Activated CD4-positive, alpha-beta T cell treated with anti-CD3 and anti-CD28 coated beads, Interleukin-2, amount 50 U/mL, for 48 hours (primary cell): ENCODE results near the gene FBXL16.
"Not testable (repeated sequence)": the region's sequence is repeated elsewhere in the genome, so short reads cannot be mapped to it uniquely, and the experiment has no call there.

Source experiments
- DNase-seq, 2 experiments: peaks; one replicate each; pipeline ENCODE4 v3.0.0-alpha.2; 2020

Gene FBXL16, protein sequence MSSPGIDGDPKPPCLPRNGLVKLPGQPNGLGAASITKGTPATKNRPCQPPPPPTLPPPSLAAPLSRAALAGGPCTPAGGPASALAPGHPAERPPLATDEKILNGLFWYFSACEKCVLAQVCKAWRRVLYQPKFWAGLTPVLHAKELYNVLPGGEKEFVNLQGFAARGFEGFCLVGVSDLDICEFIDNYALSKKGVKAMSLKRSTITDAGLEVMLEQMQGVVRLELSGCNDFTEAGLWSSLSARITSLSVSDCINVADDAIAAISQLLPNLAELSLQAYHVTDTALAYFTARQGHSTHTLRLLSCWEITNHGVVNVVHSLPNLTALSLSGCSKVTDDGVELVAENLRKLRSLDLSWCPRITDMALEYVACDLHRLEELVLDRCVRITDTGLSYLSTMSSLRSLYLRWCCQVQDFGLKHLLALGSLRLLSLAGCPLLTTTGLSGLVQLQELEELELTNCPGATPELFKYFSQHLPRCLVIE

DNA sequence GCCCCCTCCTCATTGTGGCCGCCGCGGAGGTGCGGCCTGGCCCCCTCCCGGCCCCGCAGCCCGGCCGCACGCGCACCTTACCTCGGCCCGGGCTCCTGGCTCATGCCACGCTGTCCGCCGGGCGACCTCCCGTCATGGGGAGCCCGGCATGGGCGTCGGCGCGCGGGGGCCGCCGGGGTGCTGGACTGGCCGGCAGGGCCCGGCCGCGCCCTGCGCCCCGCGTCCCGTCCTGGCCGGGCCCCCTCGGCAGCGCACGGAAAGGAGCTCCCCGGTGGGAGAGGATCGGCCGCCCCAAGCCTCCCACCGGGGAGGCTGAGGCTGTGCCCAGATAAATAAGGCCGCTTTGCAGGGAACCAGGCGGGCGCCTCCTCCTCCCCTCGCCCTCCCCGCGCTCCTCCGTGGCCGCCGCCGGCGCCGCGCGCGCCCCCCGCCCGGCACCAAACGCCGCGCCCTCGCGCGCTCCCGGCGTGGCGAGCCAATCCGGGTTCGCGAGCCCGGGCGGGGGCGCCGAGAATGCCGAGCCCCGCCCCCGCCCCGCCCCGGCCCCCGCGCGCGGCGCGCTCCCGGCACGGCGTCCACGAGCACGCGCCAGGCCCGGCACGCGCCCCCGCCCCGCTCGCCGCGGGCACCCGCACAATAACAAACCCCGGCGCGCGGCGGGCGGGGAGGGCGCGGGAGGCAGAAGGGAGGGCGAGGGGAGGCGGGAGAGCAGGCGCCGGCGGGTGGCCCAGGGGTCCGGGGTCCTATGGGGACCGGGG is at the start of gene FBXL16:
Gene FBXL16, minus strand, starts transcription at position 371 of the 758 bp plus-strand sequence. CDS start 8,396 bp downstream, outside the sequence.
- DNase-seq: no peak

DNA sequence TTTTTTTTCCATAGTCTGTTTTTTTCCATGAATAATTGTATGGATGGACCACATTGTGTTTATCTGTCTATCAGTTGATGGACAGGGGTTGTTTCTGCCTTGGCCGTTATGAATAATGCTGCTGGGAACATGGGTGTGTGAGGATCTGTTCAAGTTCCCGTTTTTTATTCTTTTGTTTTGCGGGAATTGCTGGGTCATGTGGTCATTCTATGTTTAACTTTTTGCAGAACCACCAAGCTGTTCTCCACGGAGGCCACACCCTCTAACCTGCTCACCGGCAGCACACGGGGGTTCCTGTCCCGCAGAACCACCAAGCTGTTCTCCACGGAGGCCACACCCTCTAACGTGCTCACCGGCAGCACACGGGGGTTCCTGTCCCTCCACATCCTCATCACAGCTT is 49.1 kb upstream of the FBXL16 start:
- DNase-seq: no peak

DNA sequence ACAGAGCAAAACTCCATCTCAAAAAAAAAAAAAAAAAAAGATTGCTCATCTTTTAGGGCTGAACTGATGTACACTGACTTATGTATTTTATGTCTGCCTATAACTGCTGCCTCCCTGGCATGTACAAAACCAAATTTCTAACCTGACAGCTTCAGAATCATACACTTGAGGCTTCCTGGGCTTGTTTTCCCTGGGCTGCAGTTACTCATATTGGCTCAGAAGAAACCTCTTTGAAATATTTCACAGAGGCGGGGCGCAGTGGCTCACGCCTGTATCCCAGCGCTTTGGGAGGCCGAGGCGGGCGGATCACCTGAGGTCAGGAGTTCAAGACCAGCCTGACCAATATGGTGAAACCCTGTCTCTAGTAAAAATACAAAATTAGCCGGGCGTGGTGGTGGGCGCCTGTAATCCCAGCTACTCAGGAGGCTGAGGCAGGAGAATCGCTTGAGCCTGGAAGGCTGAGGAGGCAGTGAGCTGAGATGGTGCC is 48.6 kb upstream of the FBXL16 start:
- DNase-seq: not testable (repeated sequence)

DNA sequence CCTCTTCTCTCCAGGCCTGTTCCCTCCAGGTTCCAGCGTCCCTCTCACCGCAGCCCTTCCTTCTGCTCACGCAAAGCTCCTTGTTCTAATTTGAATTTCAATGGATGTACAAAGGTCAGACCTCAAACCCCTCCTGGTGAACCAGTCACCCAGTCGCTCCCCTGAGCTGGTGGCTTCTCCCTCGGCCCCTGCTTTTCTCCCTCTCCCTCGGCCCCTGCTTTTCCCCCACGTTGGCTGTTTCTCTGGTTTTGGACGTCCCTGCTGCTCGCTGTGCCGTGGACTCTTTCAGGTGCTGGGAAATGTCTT is 46.4 kb upstream of the FBXL16 start:
- no peak for DNase-seq

DNA sequence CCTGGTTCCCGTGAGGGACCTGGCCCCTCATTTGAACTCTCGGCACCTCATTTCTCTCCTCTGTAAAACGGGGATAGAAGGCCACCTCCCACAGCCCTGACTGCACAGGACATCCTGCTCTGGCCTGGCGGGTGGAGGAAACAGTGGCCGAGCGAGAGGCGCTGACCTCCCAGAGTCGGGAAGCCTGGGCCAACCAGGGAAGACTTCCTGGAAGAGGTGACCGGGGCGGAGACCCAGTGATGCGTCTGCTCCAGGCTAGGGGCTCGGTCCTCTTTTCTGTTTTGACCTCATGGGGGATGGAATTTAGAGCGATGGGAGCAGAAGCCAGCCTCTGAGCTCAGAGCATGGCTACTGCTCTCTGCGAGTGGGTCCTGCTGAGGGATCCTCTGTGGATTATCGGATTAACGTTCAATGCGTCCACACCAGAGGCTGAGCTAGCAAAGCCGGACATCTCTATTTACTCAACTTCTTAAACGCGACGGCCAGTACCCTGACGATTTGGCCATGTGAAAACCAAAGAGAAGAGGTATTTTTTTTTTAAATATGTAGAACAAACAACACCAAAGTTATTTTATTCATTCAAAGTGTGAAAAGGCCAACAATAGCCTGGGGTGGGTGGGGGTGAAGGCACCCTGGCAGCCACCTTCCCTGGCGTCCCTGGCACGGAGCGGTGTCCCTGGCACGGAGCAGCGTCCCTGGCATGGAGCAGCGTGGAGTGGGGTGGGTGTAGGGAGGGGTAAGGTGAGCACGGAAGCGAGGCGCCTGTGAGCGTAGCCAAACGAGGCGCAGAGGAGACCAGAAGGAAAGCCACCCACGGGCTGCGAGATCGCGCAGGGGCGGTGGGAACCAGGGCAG is 45.8 kb upstream of the FBXL16 start:
- DNase-seq: no peak

DNA sequence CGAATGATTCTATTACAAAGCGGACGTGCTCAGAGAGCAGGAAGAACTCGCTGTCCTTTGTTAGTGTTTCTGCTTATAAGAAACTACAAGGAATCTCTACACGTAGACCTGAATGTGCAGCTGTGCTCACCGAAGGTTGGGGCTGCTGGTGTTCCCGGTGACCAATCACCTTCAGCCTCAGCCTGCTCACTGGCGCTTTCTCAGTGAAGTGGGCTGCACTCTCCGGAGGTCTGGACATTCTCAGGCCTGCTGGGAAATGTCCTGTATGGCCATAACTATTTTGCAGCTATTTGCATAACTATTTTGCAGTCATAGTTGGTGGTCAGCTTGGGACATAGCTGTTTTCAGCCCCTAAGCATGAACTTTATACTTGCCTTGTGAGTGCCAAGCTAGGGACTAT is 44.9 kb upstream of the FBXL16 start:
- no peak for DNase-seq

DNA sequence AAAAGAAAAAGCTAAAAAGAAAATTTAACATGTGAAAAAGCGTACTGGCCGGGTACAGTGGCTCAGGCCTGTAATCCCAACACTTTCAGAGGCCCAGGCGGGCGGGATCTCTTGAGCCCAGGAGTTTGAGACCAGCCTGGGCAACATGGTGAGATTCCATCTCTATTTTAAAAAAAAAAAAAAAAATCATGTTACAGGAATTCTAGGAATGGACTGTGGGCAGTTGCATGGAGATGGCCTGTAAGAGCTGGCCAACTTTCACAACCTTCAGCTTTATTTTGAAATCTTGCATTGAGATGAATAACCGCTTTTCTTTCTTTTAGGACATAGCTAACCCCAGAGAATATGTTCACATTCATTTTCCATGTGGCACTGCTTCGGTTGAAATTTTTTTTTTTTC is 43.4 kb upstream of the FBXL16 start:
- DNase-seq: no peak

DNA sequence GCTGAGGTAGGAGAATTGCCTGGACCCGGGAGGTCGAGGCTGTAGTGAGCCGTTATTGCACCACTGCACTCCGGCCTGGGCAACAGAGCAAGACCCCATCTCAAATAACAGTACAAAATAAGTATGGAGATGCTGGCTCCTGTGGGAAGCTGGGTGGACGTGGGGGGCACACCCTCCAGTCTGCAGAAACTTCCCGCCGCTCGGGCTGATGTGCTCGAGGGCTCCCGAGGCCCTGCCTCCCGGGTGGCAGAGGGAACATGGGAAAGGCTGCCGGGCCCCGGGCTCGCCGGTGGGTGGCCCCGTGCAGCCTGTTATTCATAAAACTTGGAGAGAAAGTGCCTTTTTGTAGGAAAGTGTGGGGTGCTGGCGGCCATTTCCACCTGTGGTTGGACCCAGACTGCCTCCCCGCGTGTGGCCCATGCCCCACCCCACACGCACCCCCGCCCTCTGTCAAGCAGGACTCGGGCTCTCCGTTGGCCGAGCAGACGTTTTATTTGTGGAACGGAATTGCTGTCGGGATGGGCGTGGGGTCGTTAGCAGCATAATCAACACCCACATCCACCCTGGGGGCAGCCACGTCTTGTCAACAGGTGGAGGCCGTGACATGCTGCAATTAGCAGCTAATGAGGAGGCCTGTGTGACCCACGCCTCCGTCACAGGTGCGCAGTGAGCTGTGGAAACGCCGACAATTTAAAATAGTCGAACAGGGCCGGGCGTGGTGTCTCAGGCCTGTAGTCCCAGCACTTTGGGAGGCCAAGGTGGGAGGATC is 42.6 kb upstream of the FBXL16 start:
- no peak for DNase-seq

DNA sequence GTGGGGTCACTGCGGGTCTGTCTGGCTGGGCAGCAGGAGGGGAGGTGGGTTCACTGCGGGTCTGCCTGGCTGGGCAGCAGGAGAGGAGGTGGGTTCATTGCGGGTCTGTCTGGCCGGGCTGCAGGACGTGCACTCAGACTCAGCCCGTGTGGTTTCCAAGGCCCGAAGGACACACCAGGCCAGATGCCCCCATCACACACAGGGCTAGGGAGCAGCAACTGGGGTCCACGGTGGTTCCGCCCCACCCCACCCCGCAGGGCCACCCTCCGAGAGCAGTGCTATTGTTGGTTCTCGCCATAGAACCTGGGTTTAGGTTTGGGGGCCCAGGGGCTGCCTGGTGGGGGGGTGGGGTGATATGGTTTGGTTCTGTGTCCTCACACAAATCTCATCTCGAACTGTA is 41.0 kb upstream of the FBXL16 start:
- no peak for DNase-seq

DNA sequence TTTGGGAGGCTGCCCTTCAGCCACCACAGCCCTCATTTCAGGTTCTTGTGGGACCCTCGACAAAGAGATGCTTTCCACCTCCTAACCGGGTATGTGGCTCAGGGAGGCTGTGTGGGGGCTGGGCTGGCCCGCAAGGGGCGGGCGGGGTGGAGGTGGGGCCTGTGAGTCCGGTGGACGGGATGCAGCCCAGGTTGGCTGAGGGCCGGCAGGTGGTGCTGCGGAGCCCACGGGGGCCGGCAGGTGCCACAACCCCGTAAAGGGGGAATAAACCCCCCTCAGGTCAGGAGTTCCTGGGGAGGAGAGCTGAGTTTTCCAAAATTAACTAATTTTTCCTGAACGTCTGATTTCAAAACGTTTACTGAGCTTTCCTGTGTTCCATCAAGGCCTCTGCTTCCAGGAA is 40.1 kb upstream of the FBXL16 start:
- no peak for DNase-seq

DNA sequence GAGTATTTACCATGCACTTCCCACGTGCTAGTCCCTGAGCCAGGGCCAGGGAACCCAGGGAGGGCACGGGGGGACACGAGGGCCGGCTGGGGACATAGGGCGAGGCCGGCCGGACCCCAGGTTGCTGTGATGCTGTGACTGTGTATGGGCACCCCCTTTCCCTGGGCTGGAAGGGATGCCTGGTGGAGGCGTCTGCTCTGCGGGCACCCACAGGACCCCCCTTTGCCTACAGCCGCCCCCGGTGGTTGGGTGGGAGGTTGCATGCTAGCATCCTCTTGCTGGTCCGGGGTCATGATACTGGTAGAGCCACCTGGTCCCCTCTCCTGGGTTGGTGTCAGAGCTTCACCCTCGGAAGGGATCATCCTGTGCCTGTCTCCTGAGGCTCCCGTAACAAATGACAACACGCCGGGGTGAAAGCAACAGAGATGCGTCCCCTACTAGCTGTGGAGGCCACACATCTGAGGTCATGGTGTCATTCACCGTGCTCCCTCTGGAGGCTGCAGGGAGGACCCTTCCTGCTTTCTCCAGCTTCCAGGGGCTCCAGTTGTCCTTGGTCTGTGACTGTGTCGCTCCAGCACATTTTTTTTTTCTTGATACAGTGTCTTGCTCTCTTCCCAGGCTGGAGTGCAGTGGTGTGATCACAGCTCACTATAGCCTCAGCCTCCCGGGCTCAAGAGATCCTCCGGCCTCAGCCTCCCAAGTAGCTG is 38.3 kb upstream of the FBXL16 start:
- no peak for DNase-seq

DNA sequence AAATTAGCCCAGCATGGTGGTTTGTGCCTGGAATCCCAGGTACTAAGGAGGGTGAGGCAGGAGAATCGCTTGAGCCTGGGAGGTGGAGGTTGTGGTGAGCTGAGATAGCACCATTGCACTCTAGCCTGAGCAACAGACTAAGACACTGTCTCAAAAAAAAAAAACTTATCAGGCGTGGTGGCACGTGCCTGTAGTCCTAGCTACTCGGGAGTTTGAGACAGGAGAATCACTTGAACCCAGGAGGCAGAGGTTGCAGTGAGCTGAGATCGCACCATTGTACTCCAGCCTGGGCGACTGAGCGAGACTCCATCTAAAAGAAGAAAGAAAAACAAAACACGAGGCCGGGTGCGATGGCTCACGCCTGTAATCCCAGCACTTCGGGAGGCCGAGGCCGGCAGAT is 37.3 kb upstream of the FBXL16 start:
- not testable (repeated sequence) for DNase-seq

DNA sequence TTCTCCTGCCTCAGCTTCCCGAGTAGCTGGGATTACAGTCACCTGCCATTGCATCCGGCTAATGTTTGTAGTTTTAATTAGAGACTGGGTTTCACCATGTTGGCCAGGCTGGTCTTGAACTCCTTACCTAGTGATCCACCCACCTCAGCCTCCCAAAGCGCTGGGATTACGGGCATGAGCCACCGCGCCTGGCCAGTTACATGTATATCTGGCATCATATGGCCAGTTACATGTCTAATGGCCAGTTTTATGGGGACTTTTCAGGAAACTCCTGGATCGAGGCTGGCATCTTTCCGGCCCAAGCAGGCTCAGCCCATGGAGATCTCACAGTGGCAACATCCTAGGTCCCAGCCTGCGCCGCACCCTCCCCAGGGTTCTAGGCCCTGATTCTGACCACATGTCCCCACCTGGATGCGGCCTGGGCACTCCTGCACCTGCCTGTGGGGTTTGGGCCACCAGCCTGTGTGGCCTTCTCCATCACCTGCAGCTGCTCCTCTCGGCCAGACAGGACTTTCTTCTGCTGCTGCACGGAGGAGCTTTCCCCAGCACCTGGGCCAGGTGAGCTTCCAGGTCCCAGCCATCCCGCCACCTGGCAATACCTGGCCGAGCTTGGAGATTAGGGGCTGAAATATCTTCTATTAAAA is 36.5 kb upstream of the FBXL16 start:
- no peak for DNase-seq

DNA sequence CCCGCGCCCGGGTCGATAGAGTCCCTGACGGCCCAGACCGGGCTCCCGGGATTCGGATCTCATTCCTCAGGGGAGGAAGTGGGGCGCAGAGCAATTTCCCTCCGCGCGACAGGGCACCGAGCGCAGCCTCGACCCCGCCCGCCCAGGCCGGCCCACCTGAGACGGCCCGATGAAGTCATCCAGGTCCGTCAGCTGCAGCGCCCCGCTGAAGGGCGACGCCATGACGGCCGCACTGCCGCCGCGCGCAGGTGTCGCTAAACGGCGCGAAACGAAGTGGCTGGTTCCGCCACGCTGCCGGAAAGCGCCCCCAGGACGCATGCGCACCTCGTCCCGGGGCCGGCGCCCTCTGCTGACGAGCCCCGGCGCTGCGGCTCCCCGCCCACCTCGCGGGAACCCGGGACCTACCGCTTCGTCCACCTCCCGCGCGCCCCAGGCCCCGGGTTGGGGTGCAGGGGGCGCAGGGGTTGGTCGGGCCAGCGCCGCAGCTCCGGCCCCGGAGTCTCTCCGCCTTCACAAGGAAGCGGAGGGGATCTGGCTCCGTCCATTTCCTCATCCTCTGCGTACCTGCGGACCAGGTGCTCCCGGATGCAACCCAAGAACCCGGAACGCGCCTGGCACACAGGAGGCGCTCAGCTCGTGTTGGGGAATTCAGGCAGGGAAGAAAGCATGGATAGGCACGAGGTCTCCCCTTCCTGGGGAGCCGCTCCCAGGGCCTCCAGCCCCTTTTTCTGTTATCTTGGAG is 35.3 kb upstream of the FBXL16 start, which contains the start of gene CIAO3:
Gene CIAO3, minus strand, starts transcription at position 234 of the 742 bp plus-strand sequence. Its CDS starts 12 bp downstream, at position 222.
- peak; percentile 89 to 91 for DNase-seq

DNA sequence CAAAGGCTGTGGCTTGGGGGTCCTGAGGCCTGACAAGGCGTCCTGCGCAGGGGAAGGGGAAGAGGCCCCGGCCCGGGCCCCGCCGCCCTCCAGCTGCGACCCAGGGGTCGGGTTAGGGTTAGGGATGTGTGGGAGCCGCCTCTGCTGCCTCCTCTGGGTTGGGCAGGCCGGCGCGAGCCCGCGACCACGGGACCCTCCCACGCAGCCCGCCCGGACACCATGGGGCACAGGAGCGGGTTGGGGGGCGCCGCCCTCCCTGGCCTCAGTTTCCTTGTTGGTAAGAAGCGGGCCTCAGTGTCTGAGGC is 34.8 kb upstream of the FBXL16 start:
- DNase-seq: no peak

DNA sequence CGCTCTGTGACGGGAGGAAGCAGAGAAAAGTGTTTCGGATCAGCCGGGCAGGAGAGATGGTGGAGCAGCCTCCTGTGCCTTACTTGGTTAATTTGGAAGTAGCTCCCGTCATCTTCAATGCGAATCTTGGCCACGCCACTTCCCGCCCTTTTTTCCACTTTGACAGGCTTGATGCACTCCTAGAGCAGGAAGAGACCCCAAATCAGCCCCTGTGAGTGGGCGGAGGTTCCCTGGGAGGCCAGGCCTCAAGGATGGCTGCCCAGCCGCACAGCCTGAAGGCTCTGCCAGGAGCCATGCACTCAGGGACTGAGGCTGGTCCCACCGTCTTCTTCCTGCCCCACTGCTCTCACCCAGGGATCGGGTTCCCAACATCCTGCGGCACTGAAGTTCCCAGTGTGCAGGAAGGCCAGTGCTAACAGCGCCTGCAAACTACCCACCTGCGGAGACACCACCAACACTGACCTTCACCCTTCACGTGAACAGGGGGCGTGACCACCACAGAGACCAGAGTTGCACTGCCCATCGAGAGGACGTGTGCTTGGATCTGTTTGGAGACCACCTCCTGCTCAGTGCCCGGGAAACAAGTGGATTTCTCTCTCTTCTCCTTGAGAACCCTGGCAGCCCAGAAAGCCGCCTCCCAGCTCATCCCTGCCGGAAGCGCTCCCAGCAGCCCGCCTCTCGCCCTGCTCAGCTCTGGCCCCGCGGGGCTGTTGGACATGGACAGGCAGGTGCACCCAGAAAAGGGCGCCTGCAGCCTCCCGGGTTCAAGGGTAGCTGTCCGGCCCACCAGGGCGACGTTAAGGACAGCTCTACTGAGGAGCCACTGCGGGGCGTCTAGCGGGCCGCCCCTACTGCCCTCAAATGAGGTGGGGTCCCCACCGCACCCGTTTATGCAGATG is 34.2 kb upstream of the FBXL16 start:
- no peak for DNase-seq

DNA sequence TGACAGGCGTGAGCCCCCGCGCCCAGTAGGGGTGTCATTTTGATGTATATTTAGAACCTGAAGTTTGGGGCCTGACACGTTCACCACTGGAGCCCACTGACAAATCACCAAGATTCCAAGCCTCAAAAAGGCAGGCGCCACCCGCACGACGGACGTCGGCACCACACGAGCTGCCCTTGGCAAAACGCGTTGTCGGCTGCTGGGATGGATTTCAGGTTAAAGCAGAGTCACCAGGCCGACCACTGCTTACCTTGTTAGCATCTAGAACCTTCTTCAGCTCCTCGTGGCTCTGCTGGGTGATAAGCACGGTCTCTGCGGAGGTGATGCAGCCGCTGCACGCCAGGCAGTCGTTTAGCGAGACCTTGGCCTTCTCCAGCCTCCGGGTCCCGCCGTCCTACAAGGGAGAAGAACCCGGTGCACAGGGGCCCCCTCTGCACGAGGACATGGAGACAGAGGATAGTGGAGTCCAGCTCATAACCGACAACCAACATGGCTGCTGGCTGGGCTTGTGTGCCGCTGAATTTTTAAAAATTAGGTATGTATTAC is 31.4 kb upstream of the FBXL16 start:
- DNase-seq: no peak

DNA sequence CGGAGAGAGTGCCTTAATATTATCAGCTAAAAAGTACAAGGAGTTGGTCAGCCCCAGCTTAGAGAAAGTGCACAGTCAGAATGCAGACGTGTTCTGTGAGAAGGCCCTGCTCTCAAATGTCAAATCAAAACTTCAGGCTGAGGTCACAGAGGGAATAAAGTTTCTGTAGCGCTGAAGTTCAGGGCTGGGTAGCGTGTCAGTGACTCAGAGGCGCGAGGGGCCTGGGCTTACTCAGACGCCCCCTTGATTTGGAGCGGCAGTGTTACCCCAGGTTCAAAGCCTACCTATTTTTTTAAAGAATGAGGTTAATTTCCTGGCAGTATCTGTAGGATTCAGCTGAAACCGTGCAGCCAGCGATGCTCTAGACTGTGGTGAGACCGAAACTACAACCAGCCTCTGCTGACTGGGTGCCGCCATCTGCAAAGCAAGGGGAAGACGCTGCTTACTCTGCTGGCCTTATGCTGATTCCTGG is 30.4 kb upstream of the FBXL16 start:
- peak; percentile 72 to 80 for DNase-seq
